Liver (tissue), 9 donors: Measurements from ENCODE around the gene DHDDS. TPM values are rescaled to one million over a fixed set of nuclear protein-coding genes. Genes with fewer than 3 reads are reported as not detected.

ENCODE experiments used
- DNase-seq: peaks from one replicate; pipeline ENCODE4 v3.0.0-alpha.2; 2017; ENCODE audit warnings: low spot score
- H3K27ac ChIP-seq, 2 donors: one replicate each; pipeline ENCODE4 v1.7.0; 2013; ENCODE audit warnings: inconsistent platforms in 2 of 2, low read length in 2 of 2, control low read depth in 1 of 2, low read depth in 1 of 2, mild to moderate bottlenecking in 1 of 2
- H3K27me3 ChIP-seq, 4 donors: one replicate each; pipeline versions ENCODE4 v1.6.1 to v1.7.0; 2013; ENCODE audit warnings: low read length in 3 of 4, inconsistent platforms in 1 of 4, mild to moderate bottlenecking in 1 of 4, moderate library complexity in 1 of 4; ENCODE audit not compliant: control insufficient read depth in 4 of 4, insufficient read depth in 4 of 4
- H3K36me3 ChIP-seq, 4 donors: one replicate each; pipeline versions ENCODE4 v1.6.1 to v1.7.0; 2013; ENCODE audit warnings: low read length in 3 of 4, mild to moderate bottlenecking in 3 of 4, low read depth in 1 of 4, moderate library complexity in 1 of 4; ENCODE audit not compliant: control insufficient read depth in 4 of 4, insufficient read depth in 3 of 4
- H3K4me1 ChIP-seq, 4 donors: one replicate each; pipeline versions ENCODE4 v1.6.1 to v1.7.0; 2013; ENCODE audit warnings: low read length in 3 of 4, mild to moderate bottlenecking in 3 of 4, moderate library complexity in 1 of 4; ENCODE audit not compliant: control insufficient read depth in 4 of 4, insufficient read depth in 4 of 4
- H3K4me3 ChIP-seq, 3 donors: one replicate each; pipeline versions ENCODE4 v1.6.1 to v1.7.0; 2013; ENCODE audit warnings: low read length in 3 of 3, control low read depth in 1 of 3, low read depth in 1 of 3, mild to moderate bottlenecking in 1 of 3
- H3K9ac ChIP-seq, 2 donors: one replicate each; pipeline ENCODE4 v1.7.0; 2013; ENCODE audit warnings: low read length in 2 of 2, mild to moderate bottlenecking in 2 of 2, moderate library complexity in 2 of 2, control low read depth in 1 of 2, low read depth in 1 of 2
- H3K9me3 ChIP-seq, 4 donors: one replicate each; pipeline versions ENCODE4 v1.6.1 to v1.7.0; 2013; ENCODE audit warnings: low read length in 3 of 4; ENCODE audit not compliant: control insufficient read depth in 4 of 4
- ATF3 ChIP-seq: IDR thresholded peaks from 2 replicates; pipeline ENCODE4 v1.6.1; 2016; ENCODE audit warnings: antibody characterized with exemption
- CTCF ChIP-seq: fragments of 150-350 bp; IDR thresholded peaks from 2 replicates; pipeline ENCODE4 v1.5.1; 2017; ENCODE audit warnings: improper control_type of control experiment, low read depth, low read length; ENCODE audit not compliant: missing input control
- EGR1 ChIP-seq, 2 donors: IDR thresholded peaks; 2 replicates each; pipeline ENCODE4 v1.6.1; 2016 to 2018; ENCODE audit warnings: antibody characterized with exemption in 2 of 2, low read depth in 2 of 2
- FOXA1 ChIP-seq: IDR thresholded peaks from 2 replicates; pipeline ENCODE4 v1.6.1; 2016; ENCODE audit warnings: antibody characterized with exemption
- FOXA2 ChIP-seq: IDR thresholded peaks from 2 replicates; pipeline ENCODE4 v1.6.1; 2016; ENCODE audit warnings: antibody characterized with exemption
- GABPA ChIP-seq, 2 donors: IDR thresholded peaks in 1 of 2; conservative IDR thresholded peaks in 1 of 2; 2 replicates each; pipeline ENCODE4 v1.6.1; 2016; ENCODE audit warnings: antibody characterized with exemption in 2 of 2, mild to moderate bottlenecking in 1 of 2, moderate library complexity in 1 of 2
- HNF4A ChIP-seq, 2 donors: conservative IDR thresholded peaks; 2 replicates each; pipeline ENCODE4 v1.6.1; 2016; ENCODE audit warnings: antibody characterized with exemption in 2 of 2, mild to moderate bottlenecking in 2 of 2
- HNF4G ChIP-seq: IDR thresholded peaks from 2 replicates; pipeline ENCODE4 v1.6.1; 2016; ENCODE audit warnings: antibody characterized with exemption
- JUND ChIP-seq, 2 donors: IDR thresholded peaks; 2 replicates each; pipeline ENCODE4 v1.6.1; 2016; ENCODE audit warnings: antibody characterized with exemption in 2 of 2
- MAX ChIP-seq: IDR thresholded peaks from 2 replicates; pipeline ENCODE4 v1.6.1; 2016; ENCODE audit warnings: antibody characterized with exemption
- RAD21 ChIP-seq, 2 donors: IDR thresholded peaks; 2 replicates each; pipeline ENCODE4 v1.6.1; 2016; ENCODE audit warnings: antibody characterized with exemption in 2 of 2, mild to moderate bottlenecking in 2 of 2
- REST ChIP-seq: IDR thresholded peaks from 2 replicates; pipeline ENCODE4 v1.6.1; 2016; ENCODE audit warnings: antibody characterized with exemption, mild to moderate bottlenecking
- SP1 ChIP-seq: IDR thresholded peaks from 2 replicates; pipeline ENCODE4 v1.6.1; 2018; ENCODE audit warnings: antibody characterized with exemption, mild to moderate bottlenecking
- TAF1 ChIP-seq: conservative IDR thresholded peaks from 2 replicates; pipeline ENCODE4 v1.6.1; 2016; ENCODE audit warnings: antibody characterized with exemption, mild to moderate bottlenecking
- YY1 ChIP-seq: IDR thresholded peaks from 2 replicates; pipeline ENCODE4 v1.6.1; 2016; ENCODE audit warnings: antibody characterized with exemption, mild to moderate bottlenecking
- ZBTB33 ChIP-seq: IDR thresholded peaks from 2 replicates; pipeline ENCODE4 v1.6.1; 2016; ENCODE audit warnings: antibody characterized with exemption
- WGBS: extraction: QIAGEN DNeasy Blood & Tissue Kit; methylation state at CpG from one replicate; pipeline ENCODE4 v1.1.7; 2013; 5-methylcytosine and 5-hydroxymethylcytosine counted together
- polyA plus RNA-seq, 2 donors: library from polyadenylated mRNA; stranded (reverse) in 1 of 2; unstranded in 1 of 2; fragments of 200-250 nt in 1 of 2; fragments of >200 nt in 1 of 2; fragmentation: Nextera tagmentation in 1 of 2; extraction: Ambion mirVana in 1 of 2; gene quantifications; one replicate each; pipeline versions ENCODE4 v1.2.1 to v1.2.3, GENCODE V29; 2013 to 2015
- total RNA-seq, 2 donors: library from RNA; depleted of rRNA; stranded (reverse); fragments of >200 nt; gene quantifications; one replicate each; pipeline ENCODE4 v1.2.3, GENCODE V29; 2014
- donor health status: healthy.
- donor health status: healthy.
- donor health status: healthy.
- donor health status: healthy.
- donor health status: healthy.

DHDDS gene
- total and polyA plus RNA-seq, 4 donors, result 10.6 to 21.7 (median 16.6) TPM

- TF ChIP-seq FOXA2 (no peak), HNF4G (no peak), TAF1 (no peak), JUND (IDR thresholded peaks at IDR 0.05) (no peak), EGR1 (IDR thresholded peaks at IDR 0.05; ENCODE audit: low read depth in 2 of 2) (no peak), MAX (no peak), ATF3 (no peak), YY1 (no peak), GABPA (IDR thresholded peaks at IDR 0.05 in 1 of 2, conservative IDR thresholded peaks at IDR 0.05 in 1 of 2) (no peak), HNF4A (conservative IDR thresholded peaks at IDR 0.05) (no peak), ZBTB33 (no peak), SP1 (no peak), REST (no peak)
- Histone ChIP-seq H3K9me3 (no peaks in the 10 kb centered on the region), H3K27ac (no peak overlapping the region), H3K4me1 (no peaks in the 10 kb centered on the region), H3K27me3 (no peaks in the 10 kb centered on the region), H3K36me3 (no peaks in the 10 kb centered on the region), H3K9ac (no peak overlapping the region), H3K4me3 (no peak overlapping the region)
- WGBS, result 94% methylated on average over 1 of the region's 1 CpG
- DNase-seq, result no peak
These were observed 85.6 kb downstream of the DHDDS start for GRCh38 chr1:26517766-26518049.

GRCh38 chr1:26518355-26518754 lies 86.2 kb downstream of the DHDDS start:
- no peaks in the 10 kb centered on the region for H3K36me3 ChIP-seq
- no peak overlapping the region for H3K27ac ChIP-seq
- H3K27me3 ChIP-seq, result no peaks in the 10 kb centered on the region
- no peak for TF ChIP-seq YY1
- TF ChIP-seq GABPA (IDR thresholded peaks at IDR 0.05 in 1 of 2, conservative IDR thresholded peaks at IDR 0.05 in 1 of 2), result no peak
- no peak for TF ChIP-seq TAF1
- TF ChIP-seq HNF4A (conservative IDR thresholded peaks at IDR 0.05), result no peak
- TF ChIP-seq ZBTB33, result no peak
- TF ChIP-seq SP1, result no peak
- no peak for TF ChIP-seq HNF4G
- no peak for TF ChIP-seq REST
- TF ChIP-seq EGR1 (IDR thresholded peaks at IDR 0.05; ENCODE audit: low read depth in 2 of 2), result no peak
- TF ChIP-seq ATF3, result no peak
- TF ChIP-seq FOXA2, result no peak
- no peak for TF ChIP-seq RAD21 (IDR thresholded peaks at IDR 0.05)
- no peak for TF ChIP-seq JUND (IDR thresholded peaks at IDR 0.05)
- TF ChIP-seq CTCF, result no peak
- no peak for TF ChIP-seq FOXA1
- H3K9ac ChIP-seq, result no peak overlapping the region
- no peaks in the 10 kb centered on the region for H3K9me3 ChIP-seq
- no peak for DNase-seq
- no peak overlapping the region for H3K4me3 ChIP-seq
- H3K4me1 ChIP-seq, result no peaks in the 10 kb centered on the region
- WGBS, result 95% methylated on average over 6 of the region's 6 CpGs
